GM18951 (cell line): ENCODE results near the gene TTPAL.

ENCODE experiments used
- POLR2A ChIP-seq: IDR thresholded peaks from 4 replicates; pipeline ENCODE4 v1.6.1; 2011; ENCODE audit warnings: mild to moderate bottlenecking; ENCODE audit not compliant: insufficient read length, insufficient read depth; ENCODE audit errors: extremely low read depth
- in situ Hi-C: fragments of 300-500 bp; cut with MboI; formaldehyde crosslinking; loops from one replicate; pipeline ENCODE4 v1.12.0; 2022; ENCODE audit warnings: low sequenced_read_pairs, mixed read lengths, inconsistent platforms; ENCODE audit not compliant: unreplicated experiment

The TTPAL gene

DNA sequence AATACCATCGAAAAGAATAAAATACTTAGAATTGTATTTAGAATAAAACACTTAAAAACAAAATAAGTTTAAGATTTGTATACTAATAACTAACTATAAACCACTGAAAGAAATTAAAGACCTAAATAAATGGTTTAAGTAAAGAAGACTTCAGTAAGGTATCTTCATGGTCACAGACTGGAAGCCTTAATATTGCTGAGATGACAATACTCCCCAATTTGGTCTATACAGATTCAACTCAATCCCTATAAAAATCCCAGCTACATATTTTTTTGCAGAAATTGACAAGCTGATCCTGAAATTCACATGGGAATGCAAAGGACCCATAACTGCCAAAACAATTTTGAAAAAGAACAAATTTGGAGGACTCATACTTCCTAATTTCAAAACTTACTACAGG, 27.3 kb downstream of the TTPAL start:
- TF ChIP-seq POLR2A, result no peak
- in situ Hi-C loops, result no loop called here

DNA sequence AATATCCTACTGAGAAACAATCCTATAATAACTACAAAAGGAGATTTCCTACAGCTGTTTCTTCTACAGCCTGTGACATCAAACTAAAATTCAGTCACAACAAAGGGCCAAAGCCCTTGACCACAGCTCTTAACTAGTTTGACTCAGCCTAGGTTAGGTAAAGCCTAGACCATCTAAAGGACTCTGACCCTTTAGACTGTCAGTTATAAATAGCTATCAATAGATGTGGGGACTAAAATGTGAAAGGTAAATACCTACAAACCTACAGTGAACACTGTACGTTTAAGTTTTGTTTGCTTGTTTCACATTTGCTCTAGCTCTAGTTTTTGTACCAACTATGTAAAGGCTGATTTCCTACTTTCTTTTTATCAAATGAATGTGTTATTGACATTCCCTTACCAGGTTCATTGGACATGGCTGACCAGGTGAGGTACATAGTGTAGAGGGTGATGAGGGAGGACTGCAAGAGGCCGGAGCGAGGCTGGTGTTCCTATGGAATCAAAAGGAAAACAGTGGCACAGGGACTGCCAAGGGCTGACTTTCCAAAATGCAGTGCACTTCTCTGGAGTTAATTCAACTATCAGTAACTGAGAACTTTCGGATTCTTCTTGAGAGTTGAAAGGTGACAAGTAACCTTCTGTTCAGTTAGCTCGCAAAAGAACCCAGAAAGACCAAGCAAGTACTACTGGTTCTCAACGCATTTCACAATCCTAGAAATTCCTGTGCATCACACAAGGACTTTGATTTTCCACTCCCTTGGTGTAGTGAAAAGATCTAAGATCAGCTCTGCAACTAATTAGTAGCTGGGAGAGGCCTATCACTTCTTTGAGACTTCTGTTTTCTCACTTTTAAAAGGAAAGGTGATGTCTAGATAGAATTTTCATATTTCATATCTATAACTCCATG, 29.0 kb downstream of the TTPAL start:
- TF ChIP-seq POLR2A, result no peak
- in situ Hi-C loops, result no loop called here

DNA sequence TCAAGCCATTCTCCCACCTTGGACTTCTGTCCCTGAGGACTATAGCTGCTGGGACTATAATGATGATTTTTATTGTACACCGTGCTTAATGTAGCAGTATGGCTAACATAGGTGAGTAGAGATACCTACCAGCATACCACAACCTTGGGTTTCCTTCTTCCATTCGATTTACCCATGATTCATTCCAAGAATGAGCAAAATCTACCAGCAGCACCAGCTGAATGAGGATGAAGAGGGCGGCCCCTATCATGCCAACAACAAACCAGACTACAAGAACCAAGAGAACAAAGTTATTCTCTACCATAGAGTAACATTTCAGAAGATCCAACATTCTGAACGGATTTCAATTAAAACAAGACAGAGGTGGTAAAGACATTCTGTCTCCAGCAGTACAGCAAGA, 34.1 kb downstream of the TTPAL start:
- in situ Hi-C loops, result no loop called here
- no peak for TF ChIP-seq POLR2A

DNA sequence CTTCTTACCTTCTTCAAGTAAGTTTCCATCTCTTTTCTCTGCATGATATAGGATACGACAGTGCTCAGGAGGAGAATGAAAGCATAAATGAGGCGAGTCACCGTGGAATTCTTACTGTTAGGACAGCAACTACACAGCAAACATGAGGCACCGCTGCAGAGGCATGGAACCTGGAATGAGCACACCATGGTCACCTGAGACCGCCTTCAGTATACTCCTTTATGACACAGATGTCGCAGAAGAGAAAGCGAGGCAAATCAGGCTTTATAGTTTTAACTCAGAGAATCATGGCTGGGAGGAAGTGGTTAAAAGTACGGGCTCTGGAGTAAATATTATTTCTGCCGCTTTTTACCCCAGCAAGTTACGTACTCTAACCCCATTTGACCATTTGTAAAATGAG, 38.2 kb downstream of the TTPAL start:
- TF ChIP-seq POLR2A, result no peak
- in situ Hi-C loops, result no loop called here

DNA sequence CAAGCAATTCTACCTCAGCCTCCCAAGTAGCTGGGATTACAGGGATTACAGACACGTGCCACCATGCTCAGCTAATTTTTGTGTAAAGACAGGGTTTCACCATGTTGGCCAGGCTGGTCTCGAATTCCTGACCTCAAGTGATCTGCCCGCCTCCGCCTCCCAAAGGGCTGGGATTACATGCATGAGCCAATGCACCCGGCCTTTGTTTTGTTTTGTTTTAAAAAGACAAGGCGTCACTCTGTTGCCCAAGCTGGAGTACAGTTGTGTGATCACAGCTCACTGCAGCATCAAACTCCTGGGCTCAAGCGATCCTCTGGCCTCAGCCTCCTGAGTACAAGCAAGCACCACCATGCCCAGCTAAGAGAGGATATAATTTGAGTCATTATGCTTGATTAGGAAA, 40.8 kb downstream of the TTPAL start:
- in situ Hi-C loops, result no loop called here
- TF ChIP-seq POLR2A, result no peak

DNA sequence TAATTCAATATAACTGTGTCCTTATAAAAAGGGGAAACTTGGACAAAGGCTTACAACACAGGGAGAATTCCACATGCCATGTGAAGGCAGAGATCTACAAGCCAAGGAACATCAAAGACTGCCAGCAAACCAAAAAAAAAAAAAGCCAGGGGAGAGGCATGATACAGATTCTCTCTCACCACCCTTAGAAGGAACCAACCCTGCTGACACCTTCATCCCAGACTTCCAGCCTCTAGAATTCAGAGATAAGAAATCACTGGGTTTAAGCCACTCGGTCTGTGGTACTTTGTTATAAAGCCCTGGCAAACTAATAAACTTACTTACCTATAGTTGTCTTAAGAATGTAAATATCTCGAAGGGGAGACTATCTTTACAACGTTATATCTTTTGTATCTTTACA, 41.8 kb downstream of the TTPAL start:
- in situ Hi-C loops, result no loop called here
- TF ChIP-seq POLR2A, result no peak

DNA sequence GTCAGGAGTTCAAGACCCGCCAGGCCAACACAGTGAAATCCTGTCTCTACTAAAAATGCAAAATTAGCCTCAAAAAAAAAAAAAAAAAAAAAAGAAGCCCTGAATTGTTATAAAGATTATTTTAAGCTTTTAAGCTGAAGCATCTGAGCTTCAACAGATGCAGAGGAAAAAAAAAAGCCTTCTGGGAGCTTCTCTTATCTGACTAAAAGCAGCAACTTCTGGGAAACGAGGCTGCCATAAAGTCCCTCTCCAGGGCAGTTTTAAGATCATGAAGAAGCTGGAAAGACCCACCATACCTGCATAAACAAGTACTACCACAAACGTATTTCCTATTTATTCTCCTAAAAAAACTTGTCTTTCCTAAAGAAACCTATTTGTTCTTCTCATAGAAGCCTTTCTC, 42.6 kb downstream of the TTPAL start:
- no peak for TF ChIP-seq POLR2A
- in situ Hi-C loops, result no loop called here

DNA sequence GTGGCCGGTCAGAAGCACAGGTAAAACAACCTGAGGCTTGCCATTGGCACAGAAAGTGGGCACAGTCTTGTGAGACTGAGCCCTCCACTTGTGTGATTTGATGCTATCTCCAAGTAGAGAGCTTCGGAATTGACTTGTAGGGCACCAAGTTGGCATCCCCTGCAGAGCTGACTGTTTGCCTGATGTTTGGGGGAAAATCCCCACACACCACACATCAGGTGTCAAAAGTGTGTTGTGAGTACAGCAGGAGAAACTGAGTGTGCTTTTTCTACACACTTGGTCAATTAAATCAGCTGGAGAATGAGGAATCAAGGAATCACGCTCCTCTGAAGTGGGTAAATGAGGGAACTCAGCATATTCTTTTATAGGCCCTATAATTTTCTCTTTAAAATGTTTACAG, 45.2 kb downstream of the TTPAL start:
- TF ChIP-seq POLR2A, result no peak
- in situ Hi-C loops, result no loop called here

DNA sequence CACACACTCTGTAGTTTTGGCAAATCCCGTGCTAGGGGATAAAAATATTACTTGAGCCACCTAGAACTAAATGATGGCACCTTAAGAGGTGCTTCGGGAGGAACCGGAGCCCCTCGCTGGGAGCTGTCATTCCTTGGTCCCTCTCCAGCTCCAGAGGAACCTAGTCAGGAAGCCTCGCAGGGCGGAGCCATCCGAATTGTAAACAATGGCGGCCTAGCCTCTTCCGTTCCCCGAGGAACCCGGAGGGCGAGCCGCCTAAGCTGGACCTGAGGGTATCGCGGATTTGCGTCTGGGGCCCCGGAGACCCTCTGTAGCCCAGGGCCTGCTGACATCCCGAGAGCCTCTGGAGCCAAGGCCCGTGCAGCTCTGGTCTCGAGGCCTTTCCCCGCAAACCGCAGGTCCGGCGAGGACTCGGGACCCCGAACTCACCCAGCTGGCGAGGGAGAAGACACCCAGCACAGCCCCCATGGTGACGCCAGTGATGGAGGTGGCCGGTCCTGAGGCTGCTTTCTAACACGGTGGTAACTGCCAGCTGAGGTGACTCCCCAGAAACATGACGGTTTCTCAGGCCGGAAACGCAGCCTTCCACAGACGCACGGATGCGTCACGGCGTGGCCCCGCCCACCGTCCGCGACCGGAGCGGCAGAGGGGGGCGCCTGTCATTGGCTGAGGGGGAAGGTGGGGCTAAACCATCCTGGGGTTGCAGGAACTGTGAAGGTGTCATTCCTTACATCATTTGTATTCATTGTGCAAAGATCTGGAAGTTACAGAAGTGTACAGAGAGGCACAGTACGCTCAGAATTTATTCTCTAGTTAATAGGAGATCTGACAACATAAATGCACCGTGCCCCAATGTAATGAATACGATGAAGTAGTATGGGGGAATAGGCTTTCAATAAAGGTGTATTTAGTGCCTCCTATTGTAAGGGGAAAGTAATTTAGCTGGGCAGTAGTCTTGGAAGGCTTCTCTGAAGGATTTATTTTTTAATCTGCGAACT, 46.1 kb downstream of the TTPAL start, which contains the start of gene SERINC3:
SERINC3 (minus strand) TSS at position 587 of the 998 bp plus-strand sequence; CDS start at position 468, 119 bp downstream.
- TF ChIP-seq POLR2A, result peak; percentile 84
- in situ Hi-C loops, result no loop called here

DNA sequence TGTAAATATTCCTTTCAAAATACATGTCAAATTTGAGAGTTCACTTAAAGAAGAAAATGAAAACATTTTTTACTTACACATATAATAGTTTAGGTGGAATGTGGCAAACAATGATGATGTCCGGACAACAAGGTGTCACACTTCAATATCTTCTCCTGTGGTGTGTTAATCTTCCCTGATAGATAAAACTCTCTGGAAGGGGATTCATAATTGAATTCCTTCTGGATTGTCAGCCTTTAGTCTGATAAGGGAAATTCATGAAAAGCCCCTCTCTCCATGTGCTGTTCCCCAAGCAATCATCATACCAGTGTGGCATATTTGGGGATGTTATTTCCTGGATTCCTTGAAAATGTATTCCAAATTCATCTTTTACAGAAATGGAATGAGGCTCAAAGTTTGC, 47.2 kb downstream of the TTPAL start:
- in situ Hi-C loops, result no loop called here
- TF ChIP-seq POLR2A, result no peak

DNA sequence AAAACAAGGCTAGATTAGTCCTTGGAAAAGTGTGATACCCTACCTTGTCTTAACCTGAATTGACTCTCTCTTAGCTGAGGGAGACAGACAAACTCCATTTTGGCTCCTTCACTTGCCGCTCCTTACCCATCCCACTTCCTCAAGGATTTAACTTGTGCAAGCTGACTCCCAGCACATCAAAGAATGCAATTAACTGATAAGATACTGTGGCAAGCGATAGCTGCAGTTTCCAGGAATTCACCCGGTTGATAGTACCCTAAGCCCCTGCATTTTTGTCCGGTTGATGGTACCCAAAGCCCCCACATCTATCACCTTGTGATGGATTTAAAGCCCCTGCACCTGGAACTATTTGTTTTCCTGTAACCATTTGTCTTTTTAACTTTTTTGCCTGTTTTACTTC, 48.1 kb downstream of the TTPAL start:
- TF ChIP-seq POLR2A, result no peak
- in situ Hi-C loops, result no loop called here

DNA sequence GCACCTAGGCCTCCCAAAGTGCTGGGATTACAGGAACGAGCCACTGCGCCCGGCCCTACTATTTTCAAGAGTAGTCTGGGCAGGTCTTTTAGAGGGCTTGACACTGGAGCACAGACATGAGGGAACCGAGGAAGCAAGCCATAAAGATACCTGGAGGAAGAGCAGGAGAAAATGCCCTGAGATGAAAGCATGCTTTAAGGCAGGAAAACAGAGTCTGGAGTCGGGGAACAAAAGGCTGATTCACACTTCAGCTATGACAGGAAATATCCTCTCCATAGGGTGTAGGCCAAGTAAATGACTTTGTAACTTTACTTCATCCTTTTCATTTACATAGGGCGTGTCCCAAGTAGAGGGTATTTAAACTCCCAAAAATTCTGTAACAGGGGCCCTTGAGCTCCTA, 50.5 kb downstream of the TTPAL start:
- no peak for TF ChIP-seq POLR2A

DNA sequence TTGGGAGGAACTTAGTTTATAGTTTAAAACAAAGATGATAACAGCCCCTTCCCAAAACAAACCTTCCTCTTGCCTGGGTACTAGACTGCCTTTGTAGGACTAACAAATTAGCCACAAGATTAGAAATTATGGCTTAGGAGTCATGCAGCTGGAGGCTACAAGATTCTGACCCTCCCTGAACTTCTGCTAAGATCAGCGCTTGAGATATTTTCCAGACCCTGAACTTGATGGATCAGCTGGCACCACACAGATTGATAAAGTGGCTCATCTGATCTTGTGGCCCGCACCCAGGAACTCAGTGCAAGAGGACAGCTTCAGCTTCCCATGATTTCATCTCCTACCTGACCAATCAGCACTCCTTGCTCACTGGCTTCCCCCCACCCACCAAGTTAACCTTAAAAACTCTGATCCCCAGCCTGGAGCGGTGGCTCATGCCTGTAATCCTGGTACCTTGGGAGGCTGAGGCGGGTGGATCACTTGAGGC, 52.1 kb downstream of the TTPAL start:
- in situ Hi-C loops, result no loop called here
- TF ChIP-seq POLR2A, result no peak

More for the DNA sequence above, 50.5 kb downstream of the TTPAL start:
- in situ Hi-C loops, result no loop called here

DNA sequence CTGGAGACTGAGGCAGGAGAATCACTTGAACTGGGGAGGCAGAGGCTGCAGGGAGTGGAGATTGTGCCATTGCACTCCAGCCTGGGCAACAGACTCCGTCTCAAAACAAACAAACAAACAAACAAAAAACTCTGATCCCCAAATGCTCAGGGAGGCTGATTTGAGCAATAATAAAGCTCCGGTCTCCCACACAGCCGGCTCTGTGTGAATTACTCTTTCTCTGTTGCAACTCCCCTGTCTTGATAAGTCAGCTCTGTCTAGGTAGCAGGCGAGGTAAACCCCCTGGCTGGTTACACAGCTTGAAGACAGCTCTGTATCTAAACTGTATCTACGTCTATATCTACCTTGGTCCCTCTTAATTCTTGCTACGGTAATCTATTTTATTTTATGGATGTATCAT, 52.6 kb downstream of the TTPAL start:
- no peak for TF ChIP-seq POLR2A
- in situ Hi-C loops, result no loop called here
